HG03280 (cell line): Measurements from ENCODE around the gene CDCA7.
"Not testable (repeated sequence)": the region's sequence is repeated elsewhere in the genome, so short reads cannot be mapped to it uniquely, and the experiment has no call there.

Experiments used
- ATAC-seq: cut with Tn5 transposase; IDR thresholded peaks from one replicate; pipeline ENCODE4 v1.9.1; 2021; ENCODE audit warnings: mild to moderate bottlenecking, moderate library complexity; ENCODE audit not compliant: unreplicated experiment

Gene CDCA7

GRCh38 chr2:173401716-173402326 is 47.1 kb downstream of the CDCA7 start:
- ATAC-seq: no peak

GRCh38 chr2:173402405-173402974 is 47.8 kb downstream of the CDCA7 start:
- ATAC-seq: peak; percentile 68

- no peak for ATAC-seq
These were observed 50.4 kb downstream of the CDCA7 start for GRCh38 chr2:173404841-173405750.

- ATAC-seq: no peak
These were observed 52.5 kb downstream of the CDCA7 start for GRCh38 chr2:173407176-173407575.

GRCh38 chr2:173407646-173408045 is 53.0 kb downstream of the CDCA7 start:
- no peak for ATAC-seq

- ATAC-seq: no peak
These were observed 55.9 kb downstream of the CDCA7 start for GRCh38 chr2:173410579-173410978.

- ATAC-seq: no peak
These were observed 58.0 kb downstream of the CDCA7 start for GRCh38 chr2:173412628-173413027.

GRCh38 chr2:173414823-173415322 is 60.2 kb downstream of the CDCA7 start:
- ATAC-seq: no peak

GRCh38 chr2:173415431-173416381 is 61.0 kb downstream of the CDCA7 start:
- no peak for ATAC-seq

- ATAC-seq: not testable (repeated sequence)
These were observed 61.9 kb downstream of the CDCA7 start for GRCh38 chr2:173416415-173417152.

- no peak for ATAC-seq
These were observed 62.7 kb downstream of the CDCA7 start for GRCh38 chr2:173417341-173417740.

- ATAC-seq: no peak
These were observed 63.1 kb downstream of the CDCA7 start for GRCh38 chr2:173417802-173418201.
